HepG2 (cell line): Measurements from ENCODE around the gene IRGQ.

Experiments
- BRCA1 ChIP-seq: sonication (generic); formaldehyde crosslinking; IDR thresholded peaks from 2 replicates; pipeline ENCODE4 v1.4.0; 2020; ENCODE audit warnings: missing genetic modification reagents
- CTCF ChIP-seq: sonication (generic); formaldehyde crosslinking; IDR thresholded peaks from 2 replicates; pipeline ENCODE4 v1.5.0; 2020; ENCODE audit warnings: mild to moderate bottlenecking, missing genetic modification reagents, moderate library complexity
- GTF2F1 ChIP-seq: fragments of 150-350 bp; IDR thresholded peaks from 2 replicates; pipeline ENCODE4 v1.6.1; 2014; ENCODE audit warnings: low read length
- MXI1 ChIP-seq: IDR thresholded peaks from 3 replicates; pipeline ENCODE4 v1.6.1; 2012; ENCODE audit warnings: low read depth, low read length, inconsistent platforms, borderline replicate concordance
- NFYB ChIP-seq: sonication (generic); formaldehyde crosslinking; IDR thresholded peaks from 2 replicates; pipeline ENCODE4 v1.4.0; 2020; ENCODE audit warnings: missing genetic modification reagents
- NR1H2 ChIP-seq: sonication (generic); formaldehyde crosslinking; IDR thresholded peaks from 2 replicates; pipeline ENCODE4 v1.8.1; 2022; ENCODE audit warnings: low read depth, missing genetic modification reagents, borderline replicate concordance
- NR2C2 ChIP-seq: sonication (generic); formaldehyde crosslinking; IDR thresholded peaks from 2 replicates; pipeline ENCODE4 v1.4.0; 2020; ENCODE audit warnings: missing genetic modification reagents, mild to moderate bottlenecking, moderate library complexity, borderline replicate concordance
- PCBP1 ChIP-seq: fragments of 200-400 bp; formaldehyde crosslinking; IDR thresholded peaks from 2 replicates; pipeline ENCODE4 v1.6.1; 2017; ENCODE audit warnings: mild to moderate bottlenecking, low read depth, low read length, borderline replicate concordance
- POLR2A ChIP-seq, 2 experiments: IDR thresholded peaks; 2 replicates each; pipeline ENCODE4 v1.6.1; 2011; ENCODE audit warnings: low read depth in 2 of 2, low read length in 2 of 2, mild to moderate bottlenecking in 1 of 2, moderate library complexity in 1 of 2; ENCODE audit not compliant: insufficient read depth in 1 of 2
- RAD21 ChIP-seq: fragments of 450-650 bp; formaldehyde crosslinking; IDR thresholded peaks from 2 replicates; pipeline ENCODE4 v1.5.0; 2020; ENCODE audit warnings: mild to moderate bottlenecking
- TAF1 ChIP-seq: sonication (generic); formaldehyde crosslinking; IDR thresholded peaks from 2 replicates; pipeline ENCODE4 v1.4.0; 2020; ENCODE audit warnings: missing genetic modification reagents
- ZBTB34 ChIP-seq: sonication (generic); formaldehyde crosslinking; IDR thresholded peaks from 2 replicates; pipeline ENCODE4 v1.8.0; 2022; ENCODE audit warnings: mild to moderate bottlenecking, missing genetic modification reagents

GRCh38 chr19:43634872-43635560 lies 39.1 kb upstream of the IRGQ start:
- TF ChIP-seq TAF1 (CRISPR knock-in tag) (peak; percentile 25; the same call in 1 of the 2 replicates), GTF2F1 (no peak), CTCF (CRISPR knock-in tag) (no peak), NFYB (CRISPR knock-in tag) (no peak), PCBP1 (peak; percentile 29; the same call in 1 of the 2 replicates), NR2C2 (CRISPR knock-in tag) (peak; percentile 53), POLR2A (IDR thresholded peaks at IDR 0.05; ENCODE audit: insufficient read depth in 1 of 2, low read depth in 2 of 2, low read length in 2 of 2) (peak; percentile 74 to 75), RAD21 (0 out of 2 replicates have a peak, but pooled peaks have one; percentile 15), NR1H2 (no peak), MXI1 (peak; percentile 14; the same call in 1 of the 3 replicates), ZBTB34 (no peak), BRCA1 (CRISPR knock-in tag) (no peak)
